ENCODE results near the gene ACO2.
"Not testable (repeated sequence)": the region's sequence is repeated elsewhere in the genome, so short reads cannot be mapped to it uniquely, and the experiment has no call there.

ACO2 gene

DNA sequence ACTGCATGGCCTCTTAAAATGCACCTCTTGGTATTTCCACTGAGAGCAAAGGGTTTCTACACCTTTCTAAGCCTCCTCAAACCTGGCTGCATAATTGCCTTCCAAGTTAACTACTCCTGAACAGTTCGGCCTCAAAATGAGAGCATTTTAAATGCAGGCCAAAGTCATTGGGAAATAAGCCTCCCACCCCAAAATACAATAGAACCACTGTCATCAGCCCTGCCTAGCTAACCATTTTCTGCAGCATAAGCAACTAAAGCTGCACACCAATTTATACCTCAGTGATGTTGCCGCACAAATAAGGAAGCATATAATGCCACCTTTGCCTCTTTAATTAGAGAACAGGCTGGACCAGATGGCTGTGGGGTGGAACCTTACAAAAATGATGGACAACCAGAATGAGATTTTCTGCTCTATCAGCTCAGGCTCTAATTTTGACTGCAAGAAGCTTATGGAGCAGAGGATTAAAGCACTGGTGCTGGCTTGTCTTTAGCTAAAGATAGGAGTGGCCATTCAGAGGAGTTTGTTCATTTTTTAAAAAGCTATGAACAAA is 26.6 kb upstream of the ACO2 start:
- no peaks in the 10 kb centered on the region for H3K9me3 ChIP-seq (ENCODE audit: control insufficient read depth, low read length)

DNA sequence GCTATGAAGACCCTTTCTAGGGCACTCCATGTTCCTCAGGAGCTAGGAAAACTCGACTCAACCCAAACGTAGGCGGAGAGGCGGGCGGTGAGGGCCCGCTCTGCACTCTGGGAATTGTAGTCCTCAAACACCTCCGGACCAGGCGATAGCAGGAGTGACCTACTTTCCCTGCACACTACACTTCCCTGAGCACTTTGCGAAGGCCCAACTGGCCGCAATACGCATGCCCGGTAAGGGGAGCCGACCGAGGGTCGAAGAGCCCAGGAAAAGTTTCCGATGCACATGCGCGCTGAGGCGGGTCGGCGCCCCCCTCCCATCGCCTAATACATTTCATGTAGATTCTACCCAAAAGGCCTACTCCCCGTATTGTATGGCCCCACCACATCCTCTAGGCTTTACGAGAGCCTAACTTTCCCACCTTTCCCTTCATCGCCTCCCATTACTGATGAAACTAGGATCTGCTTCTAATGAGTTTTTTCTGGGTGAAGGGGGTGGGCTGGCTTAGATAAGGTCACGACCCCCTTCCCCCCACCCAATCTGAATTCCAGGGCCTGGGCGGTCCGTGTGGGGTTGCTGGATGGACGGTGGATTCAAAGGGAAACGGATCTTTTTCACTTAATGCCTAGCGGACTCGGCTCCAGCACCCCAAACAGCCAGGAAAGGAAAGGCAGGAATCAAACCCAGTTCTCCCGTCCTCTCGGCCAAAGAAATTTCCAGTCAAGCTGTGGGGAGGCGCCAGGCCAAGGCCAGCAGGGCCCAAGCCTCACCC is 24.4 kb upstream of the ACO2 start:
- no peaks in the 10 kb centered on the region for H3K27me3 ChIP-seq (ENCODE audit: control insufficient read depth, insufficient read depth, low read length)
- H3K9ac ChIP-seq (ENCODE audit: low read length): peak overlapping the region; percentile 93
- H3K9me3 ChIP-seq (ENCODE audit: control insufficient read depth, low read length): no peaks in the 10 kb centered on the region
- H3K36me3 ChIP-seq (ENCODE audit: control insufficient read depth, insufficient read depth, low read length): no peaks in the 10 kb centered on the region
- H3K4me1 ChIP-seq (ENCODE audit: control insufficient read depth, insufficient read depth, low read length): peaks cover 27% of the 10 kb centered on the region
- H3K4me3 ChIP-seq (ENCODE audit: low read length): peak overlapping the region; percentile 84

More for the DNA sequence above, 26.6 kb upstream of the ACO2 start:
- Histone ChIP-seq H3K4me3 (ENCODE audit: low read length) (no peak overlapping the region), H3K4me1 (ENCODE audit: control insufficient read depth, insufficient read depth, low read length) (peaks cover 17% of the 10 kb centered on the region), H3K27me3 (ENCODE audit: control insufficient read depth, insufficient read depth, low read length) (no peaks in the 10 kb centered on the region), H3K9ac (ENCODE audit: low read length) (no peak overlapping the region), H3K36me3 (ENCODE audit: control insufficient read depth, insufficient read depth, low read length) (no peaks in the 10 kb centered on the region)

- H3K9me3 ChIP-seq (ENCODE audit: control insufficient read depth, low read length): no peaks in the 10 kb centered on the region
- peak overlapping the region; percentile 84 for H3K4me3 ChIP-seq (ENCODE audit: low read length)
- H3K9ac ChIP-seq (ENCODE audit: low read length): peak overlapping the region; percentile 93
- H3K4me1 ChIP-seq (ENCODE audit: control insufficient read depth, insufficient read depth, low read length): peaks cover 27% of the 10 kb centered on the region
- no peaks in the 10 kb centered on the region for H3K36me3 ChIP-seq (ENCODE audit: control insufficient read depth, insufficient read depth, low read length)
- no peaks in the 10 kb centered on the region for H3K27me3 ChIP-seq (ENCODE audit: control insufficient read depth, insufficient read depth, low read length)
Observed at GRCh38 chr22:41445129-41446056, 23.5 kb upstream of the ACO2 start.

- peaks cover 27% of the 10 kb centered on the region for H3K4me1 ChIP-seq (ENCODE audit: control insufficient read depth, insufficient read depth, low read length)
- H3K27me3 ChIP-seq (ENCODE audit: control insufficient read depth, insufficient read depth, low read length): no peaks in the 10 kb centered on the region
- peak overlapping the region; percentile 84 for H3K4me3 ChIP-seq (ENCODE audit: low read length)
- H3K9me3 ChIP-seq (ENCODE audit: control insufficient read depth, low read length): no peaks in the 10 kb centered on the region
- H3K36me3 ChIP-seq (ENCODE audit: control insufficient read depth, insufficient read depth, low read length): no peaks in the 10 kb centered on the region
- peak overlapping the region; percentile 93 for H3K9ac ChIP-seq (ENCODE audit: low read length)
Observed at GRCh38 chr22:41446057-41446501, 22.8 kb upstream of the ACO2 start.

DNA sequence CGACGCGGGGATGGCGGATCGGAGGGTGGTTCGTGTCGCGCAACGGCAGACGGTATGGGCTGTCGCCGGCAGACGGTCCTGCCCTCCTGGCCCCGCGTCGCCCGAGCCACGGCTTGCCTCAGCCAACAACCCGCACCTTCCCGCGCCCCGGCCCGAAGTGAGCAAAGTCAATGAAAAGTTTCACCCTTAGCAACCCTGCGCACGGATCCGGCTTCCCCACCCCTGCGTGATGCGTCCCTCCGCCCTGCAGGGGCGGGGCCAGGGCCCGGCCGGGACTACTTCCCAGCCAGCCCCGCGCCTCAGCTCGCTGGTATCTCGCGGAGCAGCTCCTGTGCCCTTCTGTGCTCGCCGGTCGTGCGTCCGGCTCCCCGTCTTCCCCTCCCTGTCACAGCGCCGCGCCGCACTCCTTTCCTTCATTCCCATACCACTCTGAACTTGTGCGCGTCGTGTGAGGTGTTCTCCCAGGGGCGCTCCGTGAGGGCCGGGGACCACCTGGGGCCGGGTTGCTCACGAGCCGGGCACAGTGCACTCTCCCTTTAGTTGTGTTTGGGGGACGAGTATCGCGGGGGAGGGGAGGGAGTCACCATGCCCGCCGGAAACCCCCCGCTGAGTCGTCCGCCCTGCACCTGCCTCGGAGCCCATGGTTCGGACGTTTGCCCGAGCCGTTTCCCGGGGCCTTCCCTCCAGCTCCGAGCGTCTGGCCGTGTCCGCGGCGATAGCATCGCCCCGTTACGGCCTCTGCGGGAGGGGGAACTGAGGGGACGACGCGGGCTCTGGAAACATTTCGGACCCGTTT is 22.1 kb upstream of the ACO2 start, which contains the start of gene TOB2:
TSS of gene TOB2 (minus strand) at position 163 of the 796 bp plus-strand sequence. CDS start 9,456 bp downstream, outside the sequence.
- Histone ChIP-seq H3K36me3 (ENCODE audit: control insufficient read depth, insufficient read depth, low read length) (no peaks in the 10 kb centered on the region), H3K27me3 (ENCODE audit: control insufficient read depth, insufficient read depth, low read length) (no peaks in the 10 kb centered on the region), H3K4me1 (ENCODE audit: control insufficient read depth, insufficient read depth, low read length) (peaks cover 27% of the 10 kb centered on the region), H3K9me3 (ENCODE audit: control insufficient read depth, low read length) (no peaks in the 10 kb centered on the region), H3K4me3 (ENCODE audit: low read length) (peak within 1 kb of the TSS; percentile 93), H3K9ac (ENCODE audit: low read length) (peak within 1 kb of the TSS; percentile 93)

DNA sequence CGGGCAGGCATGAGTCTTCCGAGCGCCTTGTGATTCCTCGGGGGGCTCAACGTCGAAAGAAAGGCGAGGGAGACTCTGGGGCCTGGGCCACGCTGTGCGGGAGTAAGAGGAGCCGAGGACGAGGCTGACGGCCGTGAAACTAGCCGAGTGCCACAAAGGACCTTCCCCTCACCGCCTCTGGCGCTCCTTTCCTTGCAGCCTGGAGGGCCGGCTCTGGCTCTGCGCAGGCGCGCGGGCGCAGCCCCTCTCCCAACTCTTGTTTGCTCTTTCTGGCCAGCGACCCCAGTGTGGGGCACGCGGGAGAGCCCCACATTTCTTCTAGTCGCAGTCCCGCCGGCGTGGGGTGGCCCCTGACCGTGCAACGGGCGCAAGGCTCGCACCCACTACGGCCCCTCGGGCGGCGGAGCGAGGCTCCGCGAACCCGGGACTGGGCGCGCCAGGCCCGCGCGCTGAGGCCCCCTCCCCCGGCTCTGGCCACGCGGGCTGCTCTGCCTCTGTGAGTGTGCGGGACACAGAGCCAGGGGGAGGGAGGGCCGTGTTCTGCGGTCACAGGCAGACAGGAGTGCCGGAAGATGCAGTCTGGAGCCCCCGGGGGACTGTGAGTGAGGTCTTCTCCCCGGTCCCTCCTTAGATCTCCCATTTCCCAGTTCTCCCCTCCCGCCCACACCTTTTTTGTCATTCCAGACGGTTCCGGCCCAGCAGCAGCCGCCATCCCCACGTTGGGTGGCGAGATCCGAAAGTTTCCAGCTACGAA is 21.3 kb upstream of the ACO2 start:
- H3K36me3 ChIP-seq (ENCODE audit: control insufficient read depth, insufficient read depth, low read length): no peaks in the 10 kb centered on the region

DNA sequence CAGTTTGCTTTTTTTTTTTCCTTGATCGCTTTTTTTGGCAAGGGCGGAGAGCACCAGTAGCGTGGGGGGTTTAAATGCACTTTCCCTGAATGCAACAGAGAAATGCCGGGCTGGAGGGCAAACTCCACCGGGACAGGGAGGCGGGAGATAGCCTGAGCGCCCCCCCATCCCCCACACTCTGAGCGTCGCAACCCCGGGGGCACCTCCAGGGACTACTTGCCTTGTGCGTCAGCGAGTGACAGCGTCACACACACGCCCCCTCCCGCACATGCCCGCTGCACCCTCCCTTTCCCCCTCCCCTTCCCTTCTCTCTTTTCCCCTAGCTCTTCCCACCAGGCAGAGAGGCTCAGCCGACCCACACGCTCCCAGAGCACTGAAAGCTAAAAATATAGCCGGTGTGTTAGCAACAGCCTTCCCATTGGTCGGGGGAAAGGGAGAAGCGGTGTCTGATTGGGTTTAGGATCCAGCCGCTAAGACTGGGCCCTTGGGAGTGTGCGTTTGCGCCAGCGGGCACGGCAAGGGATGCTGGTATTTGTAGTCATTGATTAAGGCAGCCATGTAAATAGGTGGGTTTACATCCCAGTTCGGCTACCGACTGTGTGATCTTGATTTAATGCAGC is 20.6 kb upstream of the ACO2 start:
- peaks cover 15% of the 10 kb centered on the region for H3K4me1 ChIP-seq (ENCODE audit: control insufficient read depth, insufficient read depth, low read length)

More for the DNA sequence above, 21.3 kb upstream of the ACO2 start:
- H3K27me3 ChIP-seq (ENCODE audit: control insufficient read depth, insufficient read depth, low read length): no peaks in the 10 kb centered on the region
- peaks cover 21% of the 10 kb centered on the region for H3K4me1 ChIP-seq (ENCODE audit: control insufficient read depth, insufficient read depth, low read length)
- no peaks in the 10 kb centered on the region for H3K9me3 ChIP-seq (ENCODE audit: control insufficient read depth, low read length)
- H3K4me3 ChIP-seq (ENCODE audit: low read length): peak overlapping the region; percentile 93
- peak overlapping the region; percentile 93 for H3K9ac ChIP-seq (ENCODE audit: low read length)

DNA sequence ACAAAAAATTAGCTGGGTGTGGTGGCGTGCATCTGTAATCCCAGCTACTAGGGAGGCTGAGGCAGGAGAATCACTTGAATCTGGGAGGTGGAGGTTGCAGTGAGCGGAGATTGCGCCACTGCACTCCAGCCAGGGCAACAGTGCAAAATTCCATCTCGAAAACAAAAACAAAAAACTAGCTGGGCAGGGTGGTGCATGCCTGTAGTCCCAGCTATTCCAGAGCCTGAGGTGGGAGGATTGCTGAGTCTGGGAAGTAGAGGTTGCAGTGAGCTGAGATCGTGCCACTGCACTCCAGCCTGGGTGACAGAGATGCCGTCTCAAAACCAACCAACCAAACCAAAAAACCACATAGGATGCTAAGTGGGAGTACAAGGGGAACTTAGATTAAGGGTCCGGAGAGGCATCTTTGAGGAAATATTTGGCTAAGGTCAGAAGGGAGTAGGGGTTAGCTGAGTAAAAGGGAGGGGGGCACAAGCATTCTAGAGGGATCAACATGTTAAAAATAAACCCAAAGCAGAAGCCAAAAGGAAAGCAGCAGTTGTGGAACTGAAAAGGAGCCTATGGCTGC is 10.7 kb upstream of the ACO2 start:
- Histone ChIP-seq H3K9me3 (ENCODE audit: control insufficient read depth, low read length) (no peaks in the 10 kb centered on the region), H3K27me3 (ENCODE audit: control insufficient read depth, insufficient read depth, low read length) (no peaks in the 10 kb centered on the region), H3K9ac (ENCODE audit: low read length) (no peak overlapping the region), H3K36me3 (ENCODE audit: control insufficient read depth, insufficient read depth, low read length) (no peaks in the 10 kb centered on the region), H3K4me1 (ENCODE audit: control insufficient read depth, insufficient read depth, low read length) (no peaks in the 10 kb centered on the region), H3K4me3 (ENCODE audit: low read length) (no peak overlapping the region)

More for the DNA sequence above, 20.6 kb upstream of the ACO2 start:
- Histone ChIP-seq H3K4me3 (ENCODE audit: low read length) (peak overlapping the region; percentile 93), H3K27me3 (ENCODE audit: control insufficient read depth, insufficient read depth, low read length) (no peaks in the 10 kb centered on the region), H3K9me3 (ENCODE audit: control insufficient read depth, low read length) (no peaks in the 10 kb centered on the region), H3K36me3 (ENCODE audit: control insufficient read depth, insufficient read depth, low read length) (no peaks in the 10 kb centered on the region), H3K9ac (ENCODE audit: low read length) (peak overlapping the region; percentile 93)

DNA sequence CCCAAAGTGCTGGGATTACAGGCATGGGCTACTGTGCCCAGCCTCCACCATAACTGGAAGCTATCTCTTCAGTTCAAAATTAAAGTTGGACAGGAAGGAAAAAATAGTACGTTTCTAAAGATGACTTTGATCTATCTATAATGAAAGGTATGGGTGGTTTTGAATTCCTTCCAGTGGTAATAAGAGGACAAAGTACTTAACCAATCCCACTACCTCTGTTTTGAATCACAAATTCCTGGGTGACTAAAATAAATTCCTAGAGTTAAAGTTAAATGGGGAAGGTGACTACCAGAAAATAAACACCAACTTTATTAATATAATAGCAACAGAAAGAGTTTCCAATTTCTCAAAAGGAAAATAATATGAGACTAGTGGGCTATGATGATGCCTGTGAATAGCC is 9.5 kb upstream of the ACO2 start:
- Histone ChIP-seq H3K4me3 (ENCODE audit: low read length) (no peak overlapping the region), H3K36me3 (ENCODE audit: control insufficient read depth, insufficient read depth, low read length) (no peaks in the 10 kb centered on the region), H3K9me3 (ENCODE audit: control insufficient read depth, low read length) (no peaks in the 10 kb centered on the region), H3K4me1 (ENCODE audit: control insufficient read depth, insufficient read depth, low read length) (no peaks in the 10 kb centered on the region), H3K9ac (ENCODE audit: low read length) (no peak overlapping the region), H3K27me3 (ENCODE audit: control insufficient read depth, insufficient read depth, low read length) (no peaks in the 10 kb centered on the region)

- not testable (repeated sequence) for H3K36me3 ChIP-seq (ENCODE audit: control insufficient read depth, insufficient read depth, low read length)
Observed at GRCh38 chr22:41460071-41460470, 8.8 kb upstream of the ACO2 start.

More at GRCh38 chr22:41460071-41460470, 8.8 kb upstream of the ACO2 start:
- not testable (repeated sequence) for H3K9me3 ChIP-seq (ENCODE audit: control insufficient read depth, low read length); H3K4me1 ChIP-seq (ENCODE audit: control insufficient read depth, insufficient read depth, low read length); H3K4me3 ChIP-seq (ENCODE audit: low read length); H3K27me3 ChIP-seq (ENCODE audit: control insufficient read depth, insufficient read depth, low read length); H3K9ac ChIP-seq (ENCODE audit: low read length)
